ENCODE data around the gene PEPD.

Gene PEPD

GRCh38 chr19:33359581-33359980 lies 162.0 kb downstream of the PEPD start:
- DNase-seq (ENCODE audit: low read depth in 3 of 3) = no peak

GRCh38 chr19:33358408-33358807 lies 163.2 kb downstream of the PEPD start:
- no peak for DNase-seq (ENCODE audit: low read depth in 3 of 3)

- no peak for DNase-seq (ENCODE audit: low read depth in 3 of 3)
Measured at GRCh38 chr19:33357556-33357955, 164.0 kb downstream of the PEPD start.

- DNase-seq (ENCODE audit: low read depth in 3 of 3) = no peak
Measured at GRCh38 chr19:33355535-33355934, 166.1 kb downstream of the PEPD start.

GRCh38 chr19:33350538-33351309 lies 170.9 kb downstream of the PEPD start:
- DNase-seq (ENCODE audit: low read depth in 3 of 3) = no peak

GRCh38 chr19:33349319-33350289 lies 172.0 kb downstream of the PEPD start:
- no peak for DNase-seq (ENCODE audit: low read depth in 3 of 3)

GRCh38 chr19:33348301-33349010 lies 173.1 kb downstream of the PEPD start:
- no peak for DNase-seq (ENCODE audit: low read depth in 3 of 3)

- DNase-seq (ENCODE audit: low read depth in 3 of 3) = no peak
Measured at GRCh38 chr19:33347300-33347699, 174.3 kb downstream of the PEPD start.

- no peak for DNase-seq (ENCODE audit: low read depth in 3 of 3)
Measured at GRCh38 chr19:33346665-33347064, 174.9 kb downstream of the PEPD start.

GRCh38 chr19:33345163-33345562 lies 176.4 kb downstream of the PEPD start:
- DNase-seq (ENCODE audit: low read depth in 3 of 3) = no peak

- no peak for DNase-seq (ENCODE audit: low read depth in 3 of 3)
Measured at GRCh38 chr19:33344573-33344925, 177.0 kb downstream of the PEPD start.

GRCh38 chr19:33343859-33344572 lies 177.6 kb downstream of the PEPD start:
- DNase-seq (ENCODE audit: low read depth in 3 of 3) = no peak

- DNase-seq (ENCODE audit: low read depth in 3 of 3) = no peak
Measured at GRCh38 chr19:33343301-33343700, 178.3 kb downstream of the PEPD start.

- no peak for DNase-seq (ENCODE audit: low read depth in 3 of 3)
Measured at GRCh38 chr19:33340991-33341390, 180.6 kb downstream of the PEPD start.

- DNase-seq (ENCODE audit: low read depth in 3 of 3) = no peak
Measured at GRCh38 chr19:33339016-33339984, 182.3 kb downstream of the PEPD start.
